SK-N-SH treated with all-trans-retinoic acid at 6 μM for 48 hours (cell line): ENCODE data around the gene CLDN14.
A peak's percentile ranks its signal among the peaks of the same experiment; 100 is the strongest.

Source experiments
- ATAC-seq: fragments of 200-7000 bp; cut with Tn5 transposase; 3 replicates; pipeline ENCODE4 v1.9.1; 2020; ENCODE audit warnings: mild to moderate bottlenecking, moderate library complexity
- ARNTL ChIP-seq: fragments of 450-650 bp; formaldehyde crosslinking; IDR thresholded peaks from 2 replicates; pipeline ENCODE4 v1.5.0; 2020; ENCODE audit warnings: low read depth, mild to moderate bottlenecking, moderate library complexity, borderline replicate concordance
- BACH2 ChIP-seq: fragments of 250-450 bp; sonication (Bioruptor Pico); IDR thresholded peaks from 2 replicates; pipeline ENCODE4 v1.9.0; 2021; ENCODE audit warnings: mild to moderate bottlenecking, borderline replicate concordance
- CSDC2 ChIP-seq: fragments of 250-450 bp; sonication (Bioruptor Pico); IDR thresholded peaks from 2 replicates; pipeline ENCODE4 v1.5.0; 2020; ENCODE audit warnings: mild to moderate bottlenecking, moderate library complexity
- ESRRG ChIP-seq: fragments of 250-450 bp; sonication (Bioruptor Pico); IDR thresholded peaks from 2 replicates; pipeline ENCODE4 v1.6.1; 2021; ENCODE audit warnings: mild to moderate bottlenecking
- GLIS3 ChIP-seq: fragments of 250-450 bp; sonication (Bioruptor Pico); IDR thresholded peaks from 2 replicates; pipeline ENCODE4 v1.5.0; 2020; ENCODE audit warnings: mild to moderate bottlenecking, moderate library complexity
- ISL1 ChIP-seq: fragments of 250-450 bp; sonication (Bioruptor Pico); IDR thresholded peaks from 2 replicates; pipeline ENCODE4 v2.1.2; 2022; ENCODE audit warnings: mild to moderate bottlenecking, moderate library complexity
- OSR1 ChIP-seq: fragments of 250-450 bp; sonication (Bioruptor Pico); IDR thresholded peaks from 2 replicates; pipeline ENCODE4 v1.8.0; 2022; ENCODE audit warnings: moderate library complexity, mild to moderate bottlenecking, inconsistent platforms
- PPARA ChIP-seq: fragments of 250-450 bp; sonication (Bioruptor Pico); IDR thresholded peaks from 2 replicates; pipeline ENCODE4 v1.5.0; 2020; ENCODE audit warnings: mild to moderate bottlenecking, borderline replicate concordance
- RARB ChIP-seq: fragments of 250-450 bp; sonication (Bioruptor Pico); IDR thresholded peaks from 2 replicates; pipeline ENCODE4 v1.8.0; 2021; ENCODE audit warnings: mild to moderate bottlenecking, moderate library complexity
- SNAI2 ChIP-seq: fragments of 250-450 bp; sonication (Bioruptor Pico); IDR thresholded peaks from 2 replicates; pipeline ENCODE4 v1.5.0; 2020; ENCODE audit warnings: mild to moderate bottlenecking, moderate library complexity
- TCF4 ChIP-seq: fragments of 250-450 bp; sonication (Bioruptor Pico); IDR thresholded peaks from 2 replicates; pipeline ENCODE4 v1.8.0; 2021; ENCODE audit warnings: mild to moderate bottlenecking, moderate library complexity, borderline replicate concordance
- TOX ChIP-seq: fragments of 250-450 bp; sonication (Bioruptor Pico); IDR thresholded peaks from 2 replicates; pipeline ENCODE4 v1.8.0; 2021; ENCODE audit warnings: mild to moderate bottlenecking, moderate library complexity, borderline replicate concordance
- ZC3H10 ChIP-seq: fragments of 250-450 bp; sonication (Bioruptor Pico); IDR thresholded peaks from 2 replicates; pipeline ENCODE4 v1.5.1; 2021; ENCODE audit warnings: mild to moderate bottlenecking, moderate library complexity
- ZFP3 ChIP-seq: fragments of 250-450 bp; sonication (Bioruptor Pico); IDR thresholded peaks from 2 replicates; pipeline ENCODE4 v1.5.0; 2020; ENCODE audit warnings: mild to moderate bottlenecking, moderate library complexity
- ZFP30 ChIP-seq: fragments of 450-650 bp; formaldehyde crosslinking; IDR thresholded peaks from 2 replicates; pipeline ENCODE4 v1.5.0; 2022; ENCODE audit warnings: mild to moderate bottlenecking, moderate library complexity
- ZNF8 ChIP-seq: fragments of 450-650 bp; formaldehyde crosslinking; IDR thresholded peaks from 2 replicates; pipeline ENCODE4 v1.5.0; 2020; ENCODE audit warnings: mild to moderate bottlenecking, moderate library complexity
- TF ChIP-seq, protein P1 (sequence below): fragments of 250-450 bp; sonication (Bioruptor Pico); IDR thresholded peaks from 2 replicates; pipeline ENCODE4 v1.5.0; 2020; ENCODE audit warnings: mild to moderate bottlenecking, moderate library complexity
- TF ChIP-seq, protein P2 (sequence below): fragments of 250-450 bp; sonication (Bioruptor Pico); IDR thresholded peaks from 2 replicates; pipeline ENCODE4 v1.5.1; 2020; ENCODE audit warnings: low read depth, mild to moderate bottlenecking, moderate library complexity
- TF ChIP-seq, protein P3 (sequence below): fragments of 250-450 bp; sonication (Bioruptor Pico); IDR thresholded peaks from 2 replicates; pipeline ENCODE4 v1.8.0; 2021; ENCODE audit warnings: low read depth, mild to moderate bottlenecking, moderate library complexity, borderline replicate concordance
- TF ChIP-seq, protein P4 (sequence below): fragments of 250-450 bp; sonication (Bioruptor Pico); IDR thresholded peaks from 2 replicates; pipeline ENCODE4 v1.8.0; 2020; ENCODE audit warnings: mild to moderate bottlenecking, moderate library complexity, borderline replicate concordance
- TF ChIP-seq, protein P5 (sequence below): fragments of 250-450 bp; sonication (Bioruptor Pico); IDR thresholded peaks from 2 replicates; pipeline ENCODE4 v1.5.1; 2021; ENCODE audit warnings: mild to moderate bottlenecking, moderate library complexity

CLDN14 gene

DNA sequence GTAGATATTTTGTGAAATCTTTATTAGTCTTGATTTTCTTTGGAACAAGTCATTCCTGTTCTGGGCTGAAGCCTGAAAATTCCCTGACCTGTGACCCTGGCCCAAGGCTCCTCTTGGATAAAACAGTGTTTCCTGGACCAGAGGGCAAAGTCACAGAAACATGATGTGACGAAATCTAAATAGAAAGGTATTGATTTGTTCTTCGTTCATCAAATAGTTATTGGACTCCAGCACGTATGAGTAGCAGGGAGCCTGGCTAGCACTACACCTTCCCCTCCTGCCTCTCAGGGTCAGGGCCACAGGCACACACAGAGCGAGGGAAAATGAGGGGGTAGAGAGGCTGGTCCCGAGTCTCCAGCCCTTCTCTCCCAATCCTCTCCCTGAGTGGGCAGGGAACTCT, 1.7 kb upstream of the CLDN14 start (continued):
- TF ChIP-seq, protein P1, sequence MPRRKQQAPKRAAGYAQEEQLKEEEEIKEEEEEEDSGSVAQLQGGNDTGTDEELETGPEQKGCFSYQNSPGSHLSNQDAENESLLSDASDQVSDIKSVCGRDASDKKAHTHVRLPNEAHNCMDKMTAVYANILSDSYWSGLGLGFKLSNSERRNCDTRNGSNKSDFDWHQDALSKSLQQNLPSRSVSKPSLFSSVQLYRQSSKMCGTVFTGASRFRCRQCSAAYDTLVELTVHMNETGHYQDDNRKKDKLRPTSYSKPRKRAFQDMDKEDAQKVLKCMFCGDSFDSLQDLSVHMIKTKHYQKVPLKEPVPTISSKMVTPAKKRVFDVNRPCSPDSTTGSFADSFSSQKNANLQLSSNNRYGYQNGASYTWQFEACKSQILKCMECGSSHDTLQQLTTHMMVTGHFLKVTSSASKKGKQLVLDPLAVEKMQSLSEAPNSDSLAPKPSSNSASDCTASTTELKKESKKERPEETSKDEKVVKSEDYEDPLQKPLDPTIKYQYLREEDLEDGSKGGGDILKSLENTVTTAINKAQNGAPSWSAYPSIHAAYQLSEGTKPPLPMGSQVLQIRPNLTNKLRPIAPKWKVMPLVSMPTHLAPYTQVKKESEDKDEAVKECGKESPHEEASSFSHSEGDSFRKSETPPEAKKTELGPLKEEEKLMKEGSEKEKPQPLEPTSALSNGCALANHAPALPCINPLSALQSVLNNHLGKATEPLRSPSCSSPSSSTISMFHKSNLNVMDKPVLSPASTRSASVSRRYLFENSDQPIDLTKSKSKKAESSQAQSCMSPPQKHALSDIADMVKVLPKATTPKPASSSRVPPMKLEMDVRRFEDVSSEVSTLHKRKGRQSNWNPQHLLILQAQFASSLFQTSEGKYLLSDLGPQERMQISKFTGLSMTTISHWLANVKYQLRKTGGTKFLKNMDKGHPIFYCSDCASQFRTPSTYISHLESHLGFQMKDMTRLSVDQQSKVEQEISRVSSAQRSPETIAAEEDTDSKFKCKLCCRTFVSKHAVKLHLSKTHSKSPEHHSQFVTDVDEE (CRISPR knock-in tag) = no peak

DNA sequence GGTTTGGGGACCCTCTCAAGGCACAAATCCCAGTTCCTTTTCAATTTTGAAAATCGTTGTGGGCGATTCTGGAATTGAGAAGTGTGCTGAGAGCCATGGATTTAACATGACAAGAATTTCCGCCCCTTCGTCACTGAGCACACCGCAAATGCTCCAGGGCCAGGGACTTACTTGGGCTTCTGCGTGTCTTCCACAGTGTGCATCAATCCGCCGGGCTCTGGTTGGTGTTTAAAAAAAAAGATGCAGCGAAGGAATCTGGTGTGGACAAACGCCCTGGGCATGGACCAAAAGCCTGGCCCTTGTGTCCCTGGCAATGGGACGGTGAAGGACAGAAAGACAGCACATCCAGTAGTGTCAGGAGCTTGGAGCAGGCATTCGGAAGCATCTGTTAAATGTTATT, 696 bp upstream of the CLDN14 start:
- ATAC-seq = no peak
- TF ChIP-seq ISL1 (CRISPR knock-in tag) (no peak), CSDC2 (CRISPR knock-in tag) (no peak), ZFP3 (no peak), BACH2 (no peak)

DNA sequence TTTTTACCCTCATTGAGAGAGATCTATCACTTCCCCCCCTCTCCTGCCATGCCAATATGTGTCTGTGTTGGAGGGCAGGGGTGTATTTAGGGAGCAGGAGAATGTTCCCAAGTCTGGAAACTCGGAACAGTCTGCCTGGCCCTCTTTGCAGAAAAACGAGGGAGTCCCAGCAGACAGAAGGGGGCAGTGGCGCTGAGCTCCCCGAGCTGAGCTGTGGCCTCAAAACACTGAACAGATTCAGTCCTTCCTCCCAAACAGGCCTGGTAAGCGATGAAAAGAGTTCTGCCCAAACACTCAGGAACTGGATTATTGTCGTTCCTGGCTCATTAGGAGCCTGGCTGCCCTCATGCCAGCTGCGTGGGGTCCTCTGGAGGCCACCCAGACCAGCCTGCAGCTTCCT, 981 bp downstream of the CLDN14 start:
- no peak for TF ChIP-seq SNAI2 (CRISPR knock-in tag)
- TF ChIP-seq BACH2 = no peak
- TF ChIP-seq TOX (CRISPR knock-in tag) = no peak
- no peak for TF ChIP-seq ZFP30 (CRISPR knock-in tag)
- no peak for TF ChIP-seq TCF4 (CRISPR knock-in tag)
- TF ChIP-seq ESRRG = no peak
- TF ChIP-seq, protein P2, sequence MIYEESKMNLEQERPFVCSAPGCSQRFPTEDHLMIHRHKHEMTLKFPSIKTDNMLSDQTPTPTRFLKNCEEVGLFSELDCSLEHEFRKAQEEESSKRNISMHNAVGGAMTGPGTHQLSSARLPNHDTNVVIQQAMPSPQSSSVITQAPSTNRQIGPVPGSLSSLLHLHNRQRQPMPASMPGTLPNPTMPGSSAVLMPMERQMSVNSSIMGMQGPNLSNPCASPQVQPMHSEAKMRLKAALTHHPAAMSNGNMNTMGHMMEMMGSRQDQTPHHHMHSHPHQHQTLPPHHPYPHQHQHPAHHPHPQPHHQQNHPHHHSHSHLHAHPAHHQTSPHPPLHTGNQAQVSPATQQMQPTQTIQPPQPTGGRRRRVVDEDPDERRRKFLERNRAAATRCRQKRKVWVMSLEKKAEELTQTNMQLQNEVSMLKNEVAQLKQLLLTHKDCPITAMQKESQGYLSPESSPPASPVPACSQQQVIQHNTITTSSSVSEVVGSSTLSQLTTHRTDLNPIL (CRISPR knock-in tag) = no peak
- TF ChIP-seq, protein P3, sequence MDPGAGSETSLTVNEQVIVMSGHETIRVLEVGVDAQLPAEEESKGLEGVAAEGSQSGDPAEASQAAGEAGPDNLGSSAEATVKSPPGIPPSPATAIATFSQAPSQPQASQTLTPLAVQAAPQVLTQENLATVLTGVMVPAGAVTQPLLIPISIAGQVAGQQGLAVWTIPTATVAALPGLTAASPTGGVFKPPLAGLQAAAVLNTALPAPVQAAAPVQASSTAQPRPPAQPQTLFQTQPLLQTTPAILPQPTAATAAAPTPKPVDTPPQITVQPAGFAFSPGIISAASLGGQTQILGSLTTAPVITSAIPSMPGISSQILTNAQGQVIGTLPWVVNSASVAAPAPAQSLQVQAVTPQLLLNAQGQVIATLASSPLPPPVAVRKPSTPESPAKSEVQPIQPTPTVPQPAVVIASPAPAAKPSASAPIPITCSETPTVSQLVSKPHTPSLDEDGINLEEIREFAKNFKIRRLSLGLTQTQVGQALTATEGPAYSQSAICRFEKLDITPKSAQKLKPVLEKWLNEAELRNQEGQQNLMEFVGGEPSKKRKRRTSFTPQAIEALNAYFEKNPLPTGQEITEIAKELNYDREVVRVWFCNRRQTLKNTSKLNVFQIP (CRISPR knock-in tag) = no peak
- TF ChIP-seq, protein P1 (CRISPR knock-in tag) = no peak
- no peak for TF ChIP-seq ZC3H10 (CRISPR knock-in tag)
- TF ChIP-seq ZFP3 = no peak
- TF ChIP-seq, protein P4, sequence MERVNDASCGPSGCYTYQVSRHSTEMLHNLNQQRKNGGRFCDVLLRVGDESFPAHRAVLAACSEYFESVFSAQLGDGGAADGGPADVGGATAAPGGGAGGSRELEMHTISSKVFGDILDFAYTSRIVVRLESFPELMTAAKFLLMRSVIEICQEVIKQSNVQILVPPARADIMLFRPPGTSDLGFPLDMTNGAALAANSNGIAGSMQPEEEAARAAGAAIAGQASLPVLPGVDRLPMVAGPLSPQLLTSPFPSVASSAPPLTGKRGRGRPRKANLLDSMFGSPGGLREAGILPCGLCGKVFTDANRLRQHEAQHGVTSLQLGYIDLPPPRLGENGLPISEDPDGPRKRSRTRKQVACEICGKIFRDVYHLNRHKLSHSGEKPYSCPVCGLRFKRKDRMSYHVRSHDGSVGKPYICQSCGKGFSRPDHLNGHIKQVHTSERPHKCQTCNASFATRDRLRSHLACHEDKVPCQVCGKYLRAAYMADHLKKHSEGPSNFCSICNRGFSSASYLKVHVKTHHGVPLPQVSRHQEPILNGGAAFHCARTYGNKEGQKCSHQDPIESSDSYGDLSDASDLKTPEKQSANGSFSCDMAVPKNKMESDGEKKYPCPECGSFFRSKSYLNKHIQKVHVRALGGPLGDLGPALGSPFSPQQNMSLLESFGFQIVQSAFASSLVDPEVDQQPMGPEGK (CRISPR knock-in tag) = no peak
- no peak for TF ChIP-seq ZNF8 (CRISPR knock-in tag)
- no peak for TF ChIP-seq RARB (CRISPR knock-in tag)
- TF ChIP-seq, protein P5, sequence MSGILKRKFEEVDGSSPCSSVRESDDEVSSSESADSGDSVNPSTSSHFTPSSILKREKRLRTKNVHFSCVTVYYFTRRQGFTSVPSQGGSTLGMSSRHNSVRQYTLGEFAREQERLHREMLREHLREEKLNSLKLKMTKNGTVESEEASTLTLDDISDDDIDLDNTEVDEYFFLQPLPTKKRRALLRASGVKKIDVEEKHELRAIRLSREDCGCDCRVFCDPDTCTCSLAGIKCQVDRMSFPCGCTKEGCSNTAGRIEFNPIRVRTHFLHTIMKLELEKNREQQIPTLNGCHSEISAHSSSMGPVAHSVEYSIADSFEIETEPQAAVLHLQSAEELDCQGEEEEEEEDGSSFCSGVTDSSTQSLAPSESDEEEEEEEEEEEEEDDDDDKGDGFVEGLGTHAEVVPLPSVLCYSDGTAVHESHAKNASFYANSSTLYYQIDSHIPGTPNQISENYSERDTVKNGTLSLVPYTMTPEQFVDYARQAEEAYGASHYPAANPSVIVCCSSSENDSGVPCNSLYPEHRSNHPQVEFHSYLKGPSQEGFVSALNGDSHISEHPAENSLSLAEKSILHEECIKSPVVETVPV (CRISPR knock-in tag) = no peak
- no peak for TF ChIP-seq PPARA (CRISPR knock-in tag)
- no peak for TF ChIP-seq ISL1 (CRISPR knock-in tag)
- TF ChIP-seq OSR1 (CRISPR knock-in tag) = no peak
- TF ChIP-seq GLIS3 (CRISPR knock-in tag) = no peak
- TF ChIP-seq ARNTL (CRISPR knock-in tag) = no peak
- peak; percentile 80 for ATAC-seq
